K562 (cell line): ENCODE data around the gene NINJ1. TPM values are rescaled to one million over a fixed set of nuclear protein-coding genes. Genes with fewer than 3 reads are reported as not detected.

ENCODE experiments used
- ATAC-seq: fragments of 200-7000 bp; cut with Tn5 transposase; 3 replicates; pipeline ENCODE4 v1.9.1; 2020; ENCODE audit warnings: moderate library complexity
- BruUV-seq: library from RNA; stranded (reverse); fragments of 400-500 nt; replicated peaks from 2 replicates; lab custom pipeline; 2021; lab: Mats Ljungman, UMichigan
- CTCF ChIA-PET: fragments of 300-600 bp; formaldehyde crosslinking; extraction: SDS; loops from one replicate; lab custom pipeline; 2021; ENCODE audit warnings: low intra/inter-chr PET ratio; lab: Yijun Ruan, JAX
- POLR2A ChIA-PET: fragments of 300-600, 350-650 bp; sonication (Branson Sonifier 250); formaldehyde crosslinking; extraction: SDS; loops from one replicate; lab custom pipeline; 2021; ENCODE audit warnings: antibody characterized with exemption, inconsistent platforms; lab: Yijun Ruan, JAX
- DNase-seq, 4 experiments: peaks; one replicate each; pipeline versions ENCODE4 v3.0.0 to v3.0.0-alpha.2; 2011 to 2018; ENCODE audit warnings: low spot score in 3 of 4, mixed read lengths in 3 of 4; ENCODE audit errors: extremely low read depth in 1 of 4
- FAIRE-seq: peaks from 2 replicates; lab custom pipeline; 2011; peaks lifted over from hg19 to GRCh38; lab: Jason Lieb, UNC
- H2AFZ ChIP-seq: 2 replicates; pipeline ENCODE4 v1.6.0; 2011; ENCODE audit warnings: low read depth, low read length, control low read depth, inconsistent platforms
- H3K27ac ChIP-seq: fragments of 200-600 bp; 3 replicates; pipeline ENCODE4 v1.8.0; 2011; ENCODE audit warnings: low read depth, mild to moderate bottlenecking, control low read depth, inconsistent platforms, low read length, moderate library complexity, mixed read lengths; ENCODE audit errors: extremely low read depth
- H3K27me3 ChIP-seq, 2 experiments: fragments of 300-600 bp in 1 of 2; 2 replicates in 1 of 2; 3 replicates in 1 of 2; pipeline versions ENCODE4 v1.6.0 to v1.8.0; 2011; ENCODE audit warnings: inconsistent platforms in 2 of 2, low read length in 2 of 2, mild to moderate bottlenecking in 1 of 2, mixed read lengths in 1 of 2, moderate library complexity in 1 of 2; ENCODE audit not compliant: control insufficient read depth in 2 of 2, insufficient read depth in 2 of 2
- H3K36me3 ChIP-seq: fragments of 300-600 bp; 3 replicates; pipeline ENCODE4 v1.8.0; 2011; ENCODE audit warnings: mild to moderate bottlenecking, low read length, inconsistent platforms; ENCODE audit not compliant: control insufficient read depth, insufficient read depth
- H3K4me1 ChIP-seq, 2 experiments: fragments of 200-600 bp in 1 of 2; replicated peaks in 1 of 2; 2 replicates in 1 of 2; 3 replicates in 1 of 2; pipeline versions ENCODE4 v1.5.1 to v1.8.0; 2011; ENCODE audit warnings: inconsistent platforms in 2 of 2, low read length in 2 of 2, mild to moderate bottlenecking in 1 of 2, mixed read lengths in 1 of 2, moderate library complexity in 1 of 2; ENCODE audit not compliant: control insufficient read depth in 2 of 2, insufficient read depth in 2 of 2
- H3K4me2 ChIP-seq: 2 replicates; pipeline ENCODE4 v1.6.1; 2011; ENCODE audit warnings: low read length, control low read depth, inconsistent platforms, mixed read lengths; ENCODE audit not compliant: insufficient read depth
- H3K4me3 ChIP-seq: fragments of 200-600 bp; sonication (generic), shearing (Covaris generic); 2 replicates; pipeline ENCODE4 v1.5.1; 2016; ENCODE audit warnings: control low read depth, inconsistent platforms
- H3K79me2 ChIP-seq: fragments of 200-600 bp; 3 replicates; pipeline ENCODE4 v1.8.0; 2011; ENCODE audit warnings: low read length, inconsistent platforms; ENCODE audit not compliant: control insufficient read depth, insufficient read depth
- H3K9ac ChIP-seq, 2 experiments: 2 replicates each; pipeline versions ENCODE4 v1.6.0 to v1.6.1; 2011; ENCODE audit warnings: low read depth in 2 of 2, low read length in 2 of 2, control low read depth in 1 of 2, inconsistent platforms in 1 of 2, mild to moderate bottlenecking in 1 of 2, mixed read lengths in 1 of 2; ENCODE audit not compliant: insufficient read depth in 1 of 2
- H3K9me1 ChIP-seq: one replicate; pipeline ENCODE4 v1.6.0; 2011; ENCODE audit warnings: inconsistent platforms, mild to moderate bottlenecking, low read length, moderate library complexity; ENCODE audit not compliant: control insufficient read depth, insufficient read depth
- H3K9me3 ChIP-seq: replicated peaks from 2 replicates; pipeline ENCODE4 v1.5.1; 2011; ENCODE audit warnings: low read depth, low read length, inconsistent platforms; ENCODE audit not compliant: control insufficient read depth, insufficient read depth
- H4K20me1 ChIP-seq: replicated peaks from 2 replicates; pipeline ENCODE4 v1.6.1; 2011; ENCODE audit warnings: low read length, inconsistent platforms, mixed read lengths; ENCODE audit not compliant: control insufficient read depth, insufficient read depth
- ARID1B ChIP-seq: fragments of 450-650 bp; IDR thresholded peaks from 2 replicates; pipeline ENCODE4 v1.6.1; 2016; ENCODE audit warnings: antibody characterized with exemption, mild to moderate bottlenecking, inconsistent platforms
- ETV1 ChIP-seq: fragments of 450-650 bp; conservative IDR thresholded peaks from 2 replicates; pipeline ENCODE4 v1.6.1; 2016; ENCODE audit warnings: missing genetic modification characterization, control low read depth, low read depth, missing compliant biosample characterization
- KDM1A ChIP-seq, 2 experiments: fragments of 450-650 bp; IDR thresholded peaks; 2 replicates each; pipeline ENCODE4 v1.6.1; 2016; ENCODE audit warnings: mild to moderate bottlenecking in 2 of 2
- NFIC ChIP-seq: fragments of 450-650 bp; IDR thresholded peaks from 2 replicates; pipeline ENCODE4 v1.6.1; 2017; ENCODE audit warnings: mild to moderate bottlenecking, inconsistent platforms
- POLR2AphosphoS5 ChIP-seq: IDR thresholded peaks from 2 replicates; pipeline ENCODE4 v1.6.1; 2011; ENCODE audit warnings: mild to moderate bottlenecking, low read depth, low read length, moderate library complexity; ENCODE audit not compliant: control insufficient read depth, insufficient read depth
- TCF7 ChIP-seq: sonication (generic); IDR thresholded peaks from 2 replicates; pipeline ENCODE4 v1.6.1; 2016; ENCODE audit warnings: antibody characterized with exemption, borderline replicate concordance
- ZNF274 ChIP-seq: IDR thresholded peaks from 2 replicates; pipeline ENCODE4 v1.6.1; 2011; ENCODE audit warnings: low read depth, mild to moderate bottlenecking, low read length, moderate library complexity, borderline replicate concordance
- ZNF512 ChIP-seq: IDR thresholded peaks from 2 replicates; pipeline ENCODE4 v1.6.1; 2016; ENCODE audit warnings: missing genetic modification characterization, missing compliant biosample characterization
- WGBS: fragments of 100-300 bp; shearing (Covaris generic); methylation state at CpG from one replicate; pipeline ENCODE4 v1.1.6; 2016; ENCODE audit warnings: low coverage, mixed read lengths; ENCODE audit not compliant: insufficient coverage; ENCODE audit errors: missing lambda C conversion rate; 5-methylcytosine and 5-hydroxymethylcytosine counted together
- in situ Hi-C: fragments of 300-500 bp; cut with MboI; formaldehyde crosslinking; loops from 4 replicates; pipeline ENCODE4 v1.15.0; 2018; ENCODE audit warnings: inconsistent platforms, mixed read lengths
- intact Hi-C: fragments of 100-400 bp; cut with micrococcal nuclease; formaldehyde crosslinking; loops from 2 replicates; pipeline ENCODE4 v1.14.2; 2022
- polyA plus RNA-seq, 8 experiments: library from polyadenylated mRNA; depleted of rRNA in 4 of 8; stranded (reverse) in 5 of 8; unstranded in 3 of 8; fragments of >200 nt; fragmentation: Nextera tagmentation in 2 of 8; fragmentation: Illumina TruSeq in 1 of 8; extraction: Ambion mirVana in 2 of 8; extraction: Trizol in 1 of 8; gene quantifications; 2 replicates each; pipeline versions ENCODE4 v1.2.1 to v1.2.3, GENCODE V29; 2011 to 2014; ENCODE audit warnings: inconsistent platforms in 1 of 8, missing spikeins in 1 of 8
- total RNA-seq, 7 experiments: library from RNA; depleted of rRNA in 6 of 7; stranded (reverse); fragments of >200 nt in 6 of 7; fragmentation: Illumina TruSeq in 2 of 7; extraction: Trizol in 2 of 7; gene quantifications; 2 replicates each; pipeline versions ENCODE4 v1.2.1 to v1.2.3, GENCODE V29; 2011 to 2021; ENCODE audit warnings: low replicate concordance in 1 of 7
- TF ChIP-seq, protein P1 (sequence below), 3 experiments: fragments of 200-800 bp in 1 of 3; fragments of 250-450 bp in 1 of 3; fragments of 450-650 bp in 1 of 3; sonication (Bioruptor Pico) in 1 of 3; sonication (Bioruptor generic) in 1 of 3; formaldehyde crosslinking in 1 of 3; IDR thresholded peaks; 2 replicates each; pipeline versions ENCODE4 v1.6.1 to v1.8.0; 2016 to 2022; ENCODE audit warnings: mild to moderate bottlenecking in 2 of 3, missing genetic modification characterization in 2 of 3, missing compliant biosample characterization in 1 of 3, moderate library complexity in 1 of 3
- TF ChIP-seq, protein P2 (sequence below): sonication (generic); formaldehyde crosslinking; IDR thresholded peaks from 2 replicates; pipeline ENCODE4 v1.5.0; 2020; ENCODE audit warnings: missing genetic modification reagents
- TF ChIP-seq, protein P3 (sequence below): fragments of 450-650 bp; formaldehyde crosslinking; IDR thresholded peaks from 2 replicates; pipeline ENCODE4 v1.4.0; 2020; ENCODE audit warnings: mild to moderate bottlenecking, moderate library complexity

NINJ1 gene
- total and polyA plus RNA-seq, 9 of the 15 experiments (the other 6 are each of a cell fraction or from before 2014, with no cell fraction given): 0.13 to 8.4 (median 4.9) TPM

DNA sequence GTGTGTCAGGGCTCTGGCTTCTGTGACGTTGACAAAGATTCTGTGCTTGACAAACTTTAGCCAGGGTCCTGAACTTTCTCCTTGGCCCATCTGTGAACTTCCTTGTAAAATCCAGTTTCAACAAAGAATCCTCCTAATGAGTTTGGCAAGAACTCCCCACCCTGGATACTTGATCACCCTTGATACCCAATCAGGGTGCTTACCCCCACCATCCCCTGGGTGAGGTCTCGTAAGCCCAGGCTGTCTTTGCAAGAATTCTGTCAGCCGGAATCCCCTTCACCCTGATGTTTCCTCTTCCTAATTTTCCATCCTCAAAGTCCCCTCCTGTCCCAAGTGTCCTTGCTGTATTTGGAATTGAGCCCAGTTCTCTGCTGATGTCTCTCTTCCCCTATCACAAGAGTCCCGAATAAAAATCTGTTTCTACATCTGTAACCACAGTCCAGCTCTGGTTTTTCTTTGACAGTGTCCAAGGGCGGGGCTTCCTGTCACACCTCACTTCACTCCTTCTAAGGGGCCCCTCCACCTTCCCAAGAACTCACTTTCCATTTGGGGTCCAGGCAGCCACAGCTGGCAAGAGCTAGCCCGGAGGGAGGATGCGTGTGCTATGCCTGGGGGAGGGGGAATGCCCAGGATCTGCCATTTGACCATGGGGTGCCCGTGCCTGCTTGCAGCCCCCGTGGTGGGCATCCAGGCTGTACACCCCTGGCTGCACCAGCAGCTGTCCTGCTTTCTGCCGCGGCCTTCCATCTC, 40.7 kb downstream of the NINJ1 start:
- Histone ChIP-seq H3K9me1 (peaks cover 4% of the 10 kb centered on the region), H3K27ac (no peak overlapping the region), H3K4me2 (no peak overlapping the region), H3K4me3 (no peak overlapping the region), H3K9me3 (no peaks in the 10 kb centered on the region; the same call in 1 of the 2 replicates), H2AFZ (no peak overlapping the region), H4K20me1 (no peaks in the 10 kb centered on the region), H3K79me2 (no peaks in the 10 kb centered on the region; the same call in 2 of the 3 replicates), H3K4me1 (peaks cover 34 to 39% of the 10 kb centered on the region in 2 experiments), H3K27me3 (no peaks in the 10 kb centered on the region), H3K9ac (peak overlapping the region in 1 of 2 experiments; percentile 74; a peak in 1 of 4 replicates), H3K36me3 (no peaks in the 10 kb centered on the region)
- 46% methylated on average over 11 of the region's 11 CpGs for WGBS
- no peak for ATAC-seq
- peak in 2 of 4 experiments; percentile 25 to 63 for DNase-seq
- FAIRE-seq: peak; percentile 58
- ChIA-PET POLR2A (interaction anchor here (0.7 kb wide), 1 partner anchor 68 kb away, joined by 3 read pairs; no protein-coding TSS in a partner anchor), CTCF (no interaction called here)
- in situ Hi-C loops (no loop called here), intact Hi-C loops (no loop called here)
- BruUV-seq: no TSS peak
- no peak for TF ChIP-seq TCF7
- TF ChIP-seq, protein P1, sequence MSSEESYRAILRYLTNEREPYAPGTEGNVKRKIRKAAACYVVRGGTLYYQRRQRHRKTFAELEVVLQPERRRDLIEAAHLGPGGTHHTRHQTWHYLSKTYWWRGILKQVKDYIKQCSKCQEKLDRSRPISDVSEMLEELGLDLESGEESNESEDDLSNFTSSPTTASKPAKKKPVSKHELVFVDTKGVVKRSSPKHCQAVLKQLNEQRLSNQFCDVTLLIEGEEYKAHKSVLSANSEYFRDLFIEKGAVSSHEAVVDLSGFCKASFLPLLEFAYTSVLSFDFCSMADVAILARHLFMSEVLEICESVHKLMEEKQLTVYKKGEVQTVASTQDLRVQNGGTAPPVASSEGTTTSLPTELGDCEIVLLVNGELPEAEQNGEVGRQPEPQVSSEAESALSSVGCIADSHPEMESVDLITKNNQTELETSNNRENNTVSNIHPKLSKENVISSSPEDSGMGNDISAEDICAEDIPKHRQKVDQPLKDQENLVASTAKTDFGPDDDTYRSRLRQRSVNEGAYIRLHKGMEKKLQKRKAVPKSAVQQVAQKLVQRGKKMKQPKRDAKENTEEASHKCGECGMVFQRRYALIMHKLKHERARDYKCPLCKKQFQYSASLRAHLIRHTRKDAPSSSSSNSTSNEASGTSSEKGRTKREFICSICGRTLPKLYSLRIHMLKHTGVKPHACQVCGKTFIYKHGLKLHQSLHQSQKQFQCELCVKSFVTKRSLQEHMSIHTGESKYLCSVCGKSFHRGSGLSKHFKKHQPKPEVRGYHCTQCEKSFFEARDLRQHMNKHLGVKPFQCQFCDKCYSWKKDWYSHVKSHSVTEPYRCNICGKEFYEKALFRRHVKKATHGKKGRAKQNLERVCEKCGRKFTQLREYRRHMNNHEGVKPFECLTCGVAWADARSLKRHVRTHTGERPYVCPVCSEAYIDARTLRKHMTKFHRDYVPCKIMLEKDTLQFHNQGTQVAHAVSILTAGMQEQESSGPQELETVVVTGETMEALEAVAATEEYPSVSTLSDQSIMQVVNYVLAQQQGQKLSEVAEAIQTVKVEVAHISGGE (CRISPR knock-in tag; IDR thresholded peaks at IDR 0.05): no peak
- no peak for TF ChIP-seq ZNF274
- TF ChIP-seq POLR2AphosphoS5: 0 out of 2 replicates have a peak, but pooled peaks have one; percentile 19
- TF ChIP-seq, protein P2, sequence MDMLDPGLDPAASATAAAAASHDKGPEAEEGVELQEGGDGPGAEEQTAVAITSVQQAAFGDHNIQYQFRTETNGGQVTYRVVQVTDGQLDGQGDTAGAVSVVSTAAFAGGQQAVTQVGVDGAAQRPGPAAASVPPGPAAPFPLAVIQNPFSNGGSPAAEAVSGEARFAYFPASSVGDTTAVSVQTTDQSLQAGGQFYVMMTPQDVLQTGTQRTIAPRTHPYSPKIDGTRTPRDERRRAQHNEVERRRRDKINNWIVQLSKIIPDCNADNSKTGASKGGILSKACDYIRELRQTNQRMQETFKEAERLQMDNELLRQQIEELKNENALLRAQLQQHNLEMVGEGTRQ (CRISPR knock-in tag): no peak
- peak; percentile 78 to 82 for TF ChIP-seq KDM1A (IDR thresholded peaks at IDR 0.05)
- peak; percentile 72 for TF ChIP-seq NFIC
- no peak for TF ChIP-seq ETV1 (tag)
- TF ChIP-seq ZNF512 (tag): no peak
- TF ChIP-seq ARID1B: peak; percentile 42
- TF ChIP-seq, protein P3, sequence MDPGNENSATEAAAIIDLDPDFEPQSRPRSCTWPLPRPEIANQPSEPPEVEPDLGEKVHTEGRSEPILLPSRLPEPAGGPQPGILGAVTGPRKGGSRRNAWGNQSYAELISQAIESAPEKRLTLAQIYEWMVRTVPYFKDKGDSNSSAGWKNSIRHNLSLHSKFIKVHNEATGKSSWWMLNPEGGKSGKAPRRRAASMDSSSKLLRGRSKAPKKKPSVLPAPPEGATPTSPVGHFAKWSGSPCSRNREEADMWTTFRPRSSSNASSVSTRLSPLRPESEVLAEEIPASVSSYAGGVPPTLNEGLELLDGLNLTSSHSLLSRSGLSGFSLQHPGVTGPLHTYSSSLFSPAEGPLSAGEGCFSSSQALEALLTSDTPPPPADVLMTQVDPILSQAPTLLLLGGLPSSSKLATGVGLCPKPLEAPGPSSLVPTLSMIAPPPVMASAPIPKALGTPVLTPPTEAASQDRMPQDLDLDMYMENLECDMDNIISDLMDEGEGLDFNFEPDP: no peak
